HG02588 (cell line): ENCODE data around the gene TAP1.

Source experiments
- ATAC-seq: cut with Tn5 transposase; IDR thresholded peaks from one replicate; pipeline ENCODE4 v1.9.1; 2021; ENCODE audit warnings: mild to moderate bottlenecking, moderate library complexity; ENCODE audit not compliant: unreplicated experiment

The TAP1 gene

GRCh38 chr6:32840604-32841246 is 12.8 kb downstream of the TAP1 start:
- no peak for ATAC-seq

- ATAC-seq: no peak
Measured at GRCh38 chr6:32839356-32839755, 14.1 kb downstream of the TAP1 start.

- peak; percentile 68 for ATAC-seq
Measured at GRCh38 chr6:32838114-32838958, 15.2 kb downstream of the TAP1 start, which contains the start of gene TAP2. TAP2 (minus strand) TSS chr6:32838739; CDS start chr6:32838233, 506 bp downstream.

- no peak for ATAC-seq
Measured at GRCh38 chr6:32837651-32838113, 15.8 kb downstream of the TAP1 start.

- ATAC-seq: no peak
Measured at GRCh38 chr6:32836873-32837272, 16.6 kb downstream of the TAP1 start.

GRCh38 chr6:32835167-32835893 is 18.2 kb downstream of the TAP1 start:
- ATAC-seq: no peak

- ATAC-seq: no peak
Measured at GRCh38 chr6:32833664-32834063, 19.8 kb downstream of the TAP1 start.

- ATAC-seq: no peak
Measured at GRCh38 chr6:32832535-32832934, 21.0 kb downstream of the TAP1 start.

- no peak for ATAC-seq
Measured at GRCh38 chr6:32830936-32831335, 22.6 kb downstream of the TAP1 start.

- no peak for ATAC-seq
Measured at GRCh38 chr6:32830017-32830416, 23.5 kb downstream of the TAP1 start.

GRCh38 chr6:32829495-32829894 is 24.0 kb downstream of the TAP1 start:
- ATAC-seq: no peak

GRCh38 chr6:32827025-32827424 is 26.5 kb downstream of the TAP1 start:
- no peak for ATAC-seq

GRCh38 chr6:32825966-32826365 is 27.5 kb downstream of the TAP1 start:
- ATAC-seq: no peak

- no peak for ATAC-seq
Measured at GRCh38 chr6:32819729-32820128, 33.8 kb downstream of the TAP1 start.

GRCh38 chr6:32818867-32819266 is 34.6 kb downstream of the TAP1 start:
- no peak for ATAC-seq

GRCh38 chr6:32816746-32817204 is 36.7 kb downstream of the TAP1 start, which contains the start of gene HLA-DOB:
HLA-DOB (minus strand) TSS chr6:32817002; CDS start chr6:32816951, 51 bp downstream.
- peak; percentile 57 for ATAC-seq

- ATAC-seq: peak; percentile 23
Measured at GRCh38 chr6:32815996-32816395, 37.5 kb downstream of the TAP1 start.

GRCh38 chr6:32815115-32815514 is 38.4 kb downstream of the TAP1 start:
- no peak for ATAC-seq

GRCh38 chr6:32814145-32814544 is 39.4 kb downstream of the TAP1 start:
- no peak for ATAC-seq

- ATAC-seq: no peak
Measured at GRCh38 chr6:32809171-32809570, 44.3 kb downstream of the TAP1 start.

GRCh38 chr6:32807020-32807580 is 46.4 kb downstream of the TAP1 start:
- no peak for ATAC-seq
